Measurements from ENCODE around the gene GLB1L3.

DNA sequence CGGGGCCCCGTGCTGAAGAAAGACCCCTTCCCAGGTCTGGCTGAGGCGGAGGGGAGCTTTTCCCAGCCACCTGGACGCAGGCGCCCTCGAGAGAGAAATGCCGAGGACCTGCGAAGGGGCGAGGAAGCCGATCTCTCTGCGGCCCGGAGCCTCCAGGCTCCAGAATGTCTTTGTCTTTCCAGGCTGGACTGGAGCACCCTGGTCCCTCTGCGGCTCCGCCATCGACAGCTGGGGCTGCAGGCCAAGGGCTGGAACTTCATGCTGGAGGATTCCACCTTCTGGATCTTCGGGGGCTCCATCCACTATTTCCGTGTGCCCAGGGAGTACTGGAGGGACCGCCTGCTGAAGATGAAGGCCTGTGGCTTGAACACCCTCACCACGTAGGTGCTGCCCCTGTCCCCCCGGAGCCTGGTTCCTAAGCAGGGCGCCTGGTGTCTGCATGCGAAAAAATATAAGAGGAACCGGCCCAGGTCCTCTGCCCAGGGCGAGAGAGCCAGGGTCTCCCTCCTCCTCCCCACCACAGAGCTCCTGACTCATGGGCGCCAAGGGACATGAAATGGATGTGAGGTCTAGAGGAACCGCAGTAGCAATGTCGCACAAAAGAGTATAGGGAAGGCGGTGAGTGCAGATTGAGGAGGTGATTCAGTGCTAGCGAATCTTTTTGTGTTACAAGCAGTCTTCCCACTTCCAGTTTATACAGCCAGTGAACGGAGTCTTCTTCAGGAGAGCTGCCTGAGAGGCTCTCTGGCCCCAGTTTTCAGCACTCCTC lies 66.6 kb downstream of the GLB1L3 start:
- TF ChIP-seq POLR2A (IDR thresholded peaks at IDR 0.05; ENCODE audit: low read length): no peak
- TF ChIP-seq GATA1 (IDR thresholded peaks at IDR 0.05; ENCODE audit: low read depth, low read length): no peak
